Measurements from ENCODE around the gene OMP.

OMP gene

GRCh38 chr11:77144196-77144856, 41.7 kb downstream of the OMP start:
- DNase-seq (ENCODE audit: insufficient read length, low spot score) = no peak
- no peak for TF ChIP-seq POLR2A (IDR thresholded peaks at IDR 0.05; ENCODE audit: low read depth, low read length)
- no peak for FAIRE-seq

- DNase-seq (ENCODE audit: insufficient read length, low spot score) (no peak), FAIRE-seq (no peak)
- TF ChIP-seq POLR2A (IDR thresholded peaks at IDR 0.05; ENCODE audit: low read depth, low read length) = no peak
Observed at GRCh38 chr11:77144857-77145428, 42.3 kb downstream of the OMP start.

- no peak for TF ChIP-seq POLR2A (IDR thresholded peaks at IDR 0.05; ENCODE audit: low read depth, low read length)
- DNase-seq (ENCODE audit: insufficient read length, low spot score) (no peak), FAIRE-seq (no peak)
Observed at GRCh38 chr11:77146261-77147035, 43.8 kb downstream of the OMP start.

- no peak for DNase-seq (ENCODE audit: insufficient read length, low spot score)
- FAIRE-seq = no peak
- no peak for TF ChIP-seq POLR2A (IDR thresholded peaks at IDR 0.05; ENCODE audit: low read depth, low read length)
Observed at GRCh38 chr11:77147036-77147315, 44.3 kb downstream of the OMP start.

- DNase-seq (ENCODE audit: insufficient read length, low spot score) (no peak), FAIRE-seq (no peak)
- TF ChIP-seq POLR2A (IDR thresholded peaks at IDR 0.05; ENCODE audit: low read depth, low read length) = no peak
Observed at GRCh38 chr11:77147668-77148321, 45.2 kb downstream of the OMP start.

GRCh38 chr11:77148963-77149715, 46.5 kb downstream of the OMP start:
- no peak for FAIRE-seq
- TF ChIP-seq POLR2A (IDR thresholded peaks at IDR 0.05; ENCODE audit: low read depth, low read length) = no peak
- no peak for DNase-seq (ENCODE audit: insufficient read length, low spot score)

GRCh38 chr11:77149716-77150392, 47.2 kb downstream of the OMP start:
- DNase-seq (ENCODE audit: insufficient read length, low spot score) (no peak), FAIRE-seq (no peak)
- no peak for TF ChIP-seq POLR2A (IDR thresholded peaks at IDR 0.05; ENCODE audit: low read depth, low read length)

- no peak for FAIRE-seq
- no peak for DNase-seq (ENCODE audit: insufficient read length, low spot score)
- no peak for TF ChIP-seq POLR2A (IDR thresholded peaks at IDR 0.05; ENCODE audit: low read depth, low read length)
Observed at GRCh38 chr11:77150836-77151235, 48.2 kb downstream of the OMP start.

- FAIRE-seq (no peak), DNase-seq (ENCODE audit: insufficient read length, low spot score) (no peak)
- no peak for TF ChIP-seq POLR2A (IDR thresholded peaks at IDR 0.05; ENCODE audit: low read depth, low read length)
Observed at GRCh38 chr11:77151804-77152509, 49.3 kb downstream of the OMP start.

GRCh38 chr11:77152846-77153245, 50.2 kb downstream of the OMP start:
- no peak for TF ChIP-seq POLR2A (IDR thresholded peaks at IDR 0.05; ENCODE audit: low read depth, low read length)
- FAIRE-seq = no peak
- no peak for DNase-seq (ENCODE audit: insufficient read length, low spot score)
